GM21367 (cell line): Measurements from ENCODE around the gene NDUFV3.
"Not testable (repeated sequence)": the region's sequence is repeated elsewhere in the genome, so short reads cannot be mapped to it uniquely, and the experiment has no call there.

Experiments
- ATAC-seq: cut with Tn5 transposase; IDR thresholded peaks from one replicate; pipeline ENCODE4 v1.9.1; 2021; ENCODE audit not compliant: unreplicated experiment

Gene NDUFV3

GRCh38 chr21:42892931-42893755 lies at the start of gene NDUFV3:
TSS of gene NDUFV3 (plus strand) at chr21:42893309. CDS start at chr21:42893334, 25 bp downstream.
- ATAC-seq: peak; percentile 89

GRCh38 chr21:42844411-42845113 lies 48.5 kb upstream of the NDUFV3 start:
- ATAC-seq: no peak

GRCh38 chr21:42845296-42845965 lies 47.7 kb upstream of the NDUFV3 start:
- no peak for ATAC-seq

GRCh38 chr21:42846221-42846620 lies 46.9 kb upstream of the NDUFV3 start:
- ATAC-seq: no peak

GRCh38 chr21:42847051-42847707 lies 45.9 kb upstream of the NDUFV3 start:
- no peak for ATAC-seq

GRCh38 chr21:42847726-42848125 lies 45.4 kb upstream of the NDUFV3 start:
- no peak for ATAC-seq

- not testable (repeated sequence) for ATAC-seq
Measured at GRCh38 chr21:42848144-42848931, 44.8 kb upstream of the NDUFV3 start.

GRCh38 chr21:42848932-42849758 lies 44.0 kb upstream of the NDUFV3 start:
- no peak for ATAC-seq

- no peak for ATAC-seq
Measured at GRCh38 chr21:42849759-42850412, 43.2 kb upstream of the NDUFV3 start.

GRCh38 chr21:42850463-42850862 lies 42.6 kb upstream of the NDUFV3 start:
- ATAC-seq: no peak

- no peak for ATAC-seq
Measured at GRCh38 chr21:42850866-42851391, 42.2 kb upstream of the NDUFV3 start.

- no peak for ATAC-seq
Measured at GRCh38 chr21:42851812-42852665, 41.1 kb upstream of the NDUFV3 start.

- ATAC-seq: no peak
Measured at GRCh38 chr21:42852925-42853570, 40.1 kb upstream of the NDUFV3 start.

- no peak for ATAC-seq
Measured at GRCh38 chr21:42853621-42854020, 39.5 kb upstream of the NDUFV3 start.

GRCh38 chr21:42854246-42855010 lies 38.7 kb upstream of the NDUFV3 start:
- ATAC-seq: no peak

- ATAC-seq: no peak
Measured at GRCh38 chr21:42855171-42855936, 37.8 kb upstream of the NDUFV3 start.
